H1 (cell line): ENCODE data around the gene SLC39A7. TPM values are rescaled to one million over a fixed set of nuclear protein-coding genes. Genes with fewer than 3 reads are reported as not detected.

Experiments used
- CTCF ChIA-PET: fragments of 300-600 bp; sonication (Branson Sonifier 250); formaldehyde crosslinking; loops from one replicate; lab custom pipeline; 2021; ENCODE audit not compliant: partially characterized antibody; lab: Charles Lee
- POLR2A ChIA-PET: fragments of 300-600 bp; sonication (Branson Sonifier 250); formaldehyde crosslinking; loops from one replicate; lab custom pipeline; 2021; ENCODE audit warnings: inconsistent platforms; ENCODE audit not compliant: partially characterized antibody; lab: Charles Lee
- DNase-seq, 2 experiments: peaks; one replicate each; pipeline versions ENCODE4 v3.0.0 to v3.0.0-alpha.2; 2010 to 2022; ENCODE audit warnings: low spot score in 2 of 2, low read depth in 1 of 2, mixed read lengths in 1 of 2
- FAIRE-seq: peaks from 2 replicates; lab custom pipeline; 2011; peaks lifted over from hg19 to GRCh38; lab: Jason Lieb, UNC
- H2AFZ ChIP-seq: 2 replicates; pipeline ENCODE4 v1.8.1; 2012; ENCODE audit warnings: low read length, inconsistent platforms
- H2AK5ac ChIP-seq: 2 replicates; pipeline ENCODE4 v1.6.1; 2013; ENCODE audit warnings: low read depth, low read length
- H2BK120ac ChIP-seq: replicated peaks from 2 replicates; pipeline ENCODE3; 2013; ENCODE audit warnings: low read depth, low read length, inconsistent platforms
- H2BK12ac ChIP-seq: 2 replicates; pipeline ENCODE4 v1.6.1; 2013; ENCODE audit warnings: low read depth, low read length
- H2BK15ac ChIP-seq: 2 replicates; pipeline ENCODE4 v1.6.1; 2013; ENCODE audit warnings: low read length
- H2BK20ac ChIP-seq: 2 replicates; pipeline ENCODE4 v1.6.1; 2013; ENCODE audit warnings: low read length
- H2BK5ac ChIP-seq: 2 replicates; pipeline ENCODE4 v1.6.1; 2013; ENCODE audit warnings: low read depth, low read length
- H3K14ac ChIP-seq: 2 replicates; pipeline ENCODE4 v1.6.1; 2013; ENCODE audit warnings: inconsistent platforms; ENCODE audit not compliant: insufficient read length
- H3K18ac ChIP-seq: 2 replicates; pipeline ENCODE4 v1.6.1; 2013; ENCODE audit warnings: low read length; ENCODE audit errors: extremely low read depth
- H3K23ac ChIP-seq: 2 replicates; pipeline ENCODE4 v1.6.1; 2013; ENCODE audit warnings: inconsistent platforms; ENCODE audit not compliant: insufficient read length
- H3K23me2 ChIP-seq: 2 replicates; pipeline ENCODE4 v1.6.1; 2013; ENCODE audit warnings: low read depth, low read length
- H3K27ac ChIP-seq: 2 replicates; pipeline ENCODE4 v1.6.1; 2011; ENCODE audit warnings: low read depth, low read length, inconsistent platforms
- H3K27me3 ChIP-seq, 4 experiments: replicated peaks in 1 of 4; 1 replicate in 1 of 4; 2 replicates in 3 of 4; pipeline versions ENCODE4 v1.6.1 to v1.8.1; 2011 to 2013; ENCODE audit warnings: low read length in 3 of 4, mild to moderate bottlenecking in 3 of 4, inconsistent platforms in 2 of 4, mixed read lengths in 2 of 4, moderate library complexity in 1 of 4; ENCODE audit not compliant: control insufficient read depth in 3 of 4, insufficient read depth in 3 of 4; ENCODE audit errors: extremely low read depth in 1 of 4
- H3K36me3 ChIP-seq, 4 experiments: 2 replicates each; pipeline versions ENCODE4 v1.6.1 to v1.8.1; 2011 to 2013; ENCODE audit warnings: mild to moderate bottlenecking in 4 of 4, low read length in 3 of 4, moderate library complexity in 2 of 4, control low read depth in 1 of 4, inconsistent platforms in 1 of 4; ENCODE audit not compliant: insufficient read depth in 4 of 4, control insufficient read depth in 2 of 4
- H3K4ac ChIP-seq: replicated peaks from 2 replicates; pipeline ENCODE3; 2013; ENCODE audit warnings: low read length, low read depth, mixed read lengths, inconsistent platforms; ENCODE audit not compliant: insufficient read length
- H3K4me1 ChIP-seq, 4 experiments: replicated peaks in 1 of 4; 1 replicate in 1 of 4; 2 replicates in 3 of 4; pipeline versions ENCODE4 v1.6.1 to v1.8.1; 2011 to 2013; ENCODE audit warnings: low read length in 3 of 4, inconsistent platforms in 2 of 4, mixed read lengths in 1 of 4; ENCODE audit not compliant: insufficient read depth in 4 of 4, control insufficient read depth in 3 of 4
- H3K4me2 ChIP-seq, 2 experiments: 2 replicates each; pipeline versions ENCODE4 v1.6.1 to v1.8.1; 2011 to 2013; ENCODE audit warnings: low read depth in 2 of 2, low read length in 2 of 2, control low read depth in 1 of 2, inconsistent platforms in 1 of 2, mild to moderate bottlenecking in 1 of 2; ENCODE audit not compliant: insufficient read depth in 1 of 2
- H3K4me3 ChIP-seq, 4 experiments: fragments of 200-600, 300-600 bp in 1 of 4; sonication (generic), shearing (Covaris generic), sonication (Bioruptor Twin) in 1 of 4; 2 replicates each; pipeline versions ENCODE4 v1.5.1 to v1.8.1; 2011 to 2016; ENCODE audit warnings: low read length in 4 of 4, low read depth in 3 of 4, control low read depth in 2 of 4, inconsistent platforms in 2 of 4, mild to moderate bottlenecking in 2 of 4, mixed read lengths in 1 of 4, moderate library complexity in 1 of 4; ENCODE audit not compliant: insufficient read depth in 2 of 4; ENCODE audit errors: extremely low read depth in 1 of 4
- H3K56ac ChIP-seq: replicated peaks from 2 replicates; pipeline ENCODE3; 2013; ENCODE audit warnings: low read depth, mild to moderate bottlenecking, mixed read lengths, low read length, inconsistent platforms; ENCODE audit not compliant: insufficient read length
- H3K79me1 ChIP-seq: 2 replicates; pipeline ENCODE4 v1.6.1; 2013; ENCODE audit warnings: low read depth, low read length, control low read depth
- H3K79me2 ChIP-seq, 2 experiments: 2 replicates each; pipeline versions ENCODE4 v1.6.1 to v1.8.1; 2012 to 2013; ENCODE audit warnings: low read length in 2 of 2, mild to moderate bottlenecking in 2 of 2, inconsistent platforms in 1 of 2; ENCODE audit not compliant: insufficient read depth in 2 of 2, control insufficient read depth in 1 of 2
- H3K9ac ChIP-seq, 4 experiments: replicated peaks in 1 of 4; 1 replicate in 1 of 4; 2 replicates in 3 of 4; pipeline versions ENCODE4 v1.6.1 to v1.8.1; 2011 to 2013; ENCODE audit warnings: low read depth in 3 of 4, low read length in 3 of 4, control low read depth in 2 of 4, mild to moderate bottlenecking in 2 of 4, moderate library complexity in 2 of 4, inconsistent platforms in 1 of 4; ENCODE audit errors: extremely low read depth in 1 of 4
- H3K9me3 ChIP-seq, 2 experiments: 2 replicates each; pipeline versions ENCODE4 v1.6.1 to v1.8.1; 2012 to 2013; ENCODE audit warnings: mild to moderate bottlenecking in 2 of 2, moderate library complexity in 2 of 2, control low read depth in 1 of 2, inconsistent platforms in 1 of 2, low read depth in 1 of 2, low read length in 1 of 2, mixed read lengths in 1 of 2; ENCODE audit not compliant: insufficient read depth in 2 of 2
- H4K20me1 ChIP-seq, 2 experiments: replicated peaks in 1 of 2; 2 replicates each; pipeline versions ENCODE3 to v1.8.1; 2011 to 2013; ENCODE audit warnings: inconsistent platforms in 2 of 2, low read length in 2 of 2, mild to moderate bottlenecking in 1 of 2; ENCODE audit not compliant: insufficient read depth in 2 of 2, control insufficient read depth in 1 of 2
- H4K5ac ChIP-seq: 2 replicates; pipeline ENCODE4 v1.6.1; 2013; ENCODE audit warnings: low read length, low read depth, mixed read lengths, inconsistent platforms; ENCODE audit not compliant: insufficient read length
- H4K8ac ChIP-seq: 2 replicates; pipeline ENCODE4 v1.8.0; 2013; ENCODE audit warnings: mild to moderate bottlenecking, moderate library complexity, low read length, inconsistent platforms; ENCODE audit not compliant: insufficient read depth; ENCODE audit errors: extremely low read depth
- H4K91ac ChIP-seq: replicated peaks from 2 replicates; pipeline ENCODE3; 2013; ENCODE audit warnings: low read length, mixed read lengths, inconsistent platforms; ENCODE audit not compliant: insufficient read length
- POLR2AphosphoS5 ChIP-seq: IDR thresholded peaks from 2 replicates; pipeline ENCODE4 v1.6.1; 2011; ENCODE audit warnings: low read depth, low read length
- SRF ChIP-seq: IDR thresholded peaks from 2 replicates; pipeline ENCODE4 v1.6.1; 2011; ENCODE audit warnings: mild to moderate bottlenecking, low read depth, low read length, moderate library complexity
- WGBS, 2 experiments: shearing (Covaris generic) in 1 of 2; methylation state at CpG; one replicate each; pipeline versions ENCODE4 v1.1.6 to v1.1.7; 2013 to 2015; ENCODE audit warnings: low lambda C conversion rate in 2 of 2, mixed read lengths in 2 of 2, inconsistent platforms in 1 of 2, low coverage in 1 of 2, missing lambda C conversion rate in 1 of 2; ENCODE audit not compliant: insufficient replicate concordance in 2 of 2, insufficient coverage in 1 of 2, insufficient read length in 1 of 2; ENCODE audit errors: extremely low coverage in 1 of 2, missing lambda C conversion rate in 1 of 2; 5-methylcytosine and 5-hydroxymethylcytosine counted together
- polyA plus RNA-seq, 7 experiments: library from polyadenylated mRNA; depleted of rRNA in 3 of 7; stranded (reverse) in 5 of 7; unstranded in 2 of 7; fragments of >200 nt in 5 of 7; fragments of 200-250 nt in 2 of 7; gene quantifications; 1 replicate in 5 of 7; 2 replicates in 1 of 7; 4 replicates in 1 of 7; pipeline versions ENCODE4 v1.2.1 to v1.2.3, GENCODE V29; 2011 to 2013; ENCODE audit warnings: missing spikeins in 2 of 7, mixed read lengths in 2 of 7
- total RNA-seq: library from RNA; stranded (reverse); fragmentation: NEBNext Ultra II Directional; extraction: Animal tissue kit (Norgen Biotek cat#: 25700); gene quantifications from 2 replicates; pipeline ENCODE4 v1.2.1, GENCODE V29; 2021

SLC39A7 gene
- total and polyA plus RNA-seq, 2 of the 8 experiments (the other 6 are each of a cell fraction or from before 2014, with no cell fraction given): 63.3 to 123 TPM

DNA sequence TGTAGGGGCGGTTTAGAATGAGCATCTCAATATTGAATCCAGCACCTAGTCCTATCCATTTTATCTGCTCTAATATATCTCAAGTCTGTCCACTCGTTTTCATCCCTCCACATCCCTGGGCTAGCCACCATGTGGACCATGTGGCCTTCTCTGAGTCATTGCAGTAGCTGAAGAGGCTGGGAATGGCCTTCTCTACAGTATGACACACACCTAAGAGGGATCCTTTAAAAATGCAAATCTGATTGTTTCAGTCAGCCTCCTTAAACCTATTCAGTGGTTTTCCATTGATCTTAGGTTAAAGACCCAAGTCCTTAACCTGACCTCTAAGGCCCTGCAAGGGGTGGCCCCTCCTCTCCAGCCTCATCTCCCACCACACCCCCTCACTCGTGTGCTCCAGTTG is 17.0 kb downstream of the SLC39A7 start:
- no peak overlapping the region for H4K8ac ChIP-seq
- H3K4me3 ChIP-seq: no peak overlapping the region
- H3K36me3 ChIP-seq: no peaks in the 10 kb centered on the region
- no peak overlapping the region for H2BK12ac ChIP-seq
- H3K4ac ChIP-seq: no peak overlapping the region
- H3K79me2 ChIP-seq: no peaks in the 10 kb centered on the region
- H2BK20ac ChIP-seq: no peak overlapping the region
- no peak overlapping the region for H3K27ac ChIP-seq
- no peak overlapping the region for H3K4me2 ChIP-seq
- no peak overlapping the region for H2BK15ac ChIP-seq
- no peak overlapping the region for H3K9ac ChIP-seq
- H4K91ac ChIP-seq: no peak overlapping the region
- FAIRE-seq (no peak), DNase-seq (no peak)
- POLR2A ChIA-PET: interaction anchor here (1.2 kb wide), 1 partner anchor 31 kb away, joined by 3 read pairs; no protein-coding TSS in a partner anchor
- H4K5ac ChIP-seq: no peak overlapping the region
- peaks cover 0 to 6% of the 10 kb centered on the region in 2 experiments for H4K20me1 ChIP-seq
- CTCF ChIA-PET: interaction anchor here (0.8 to 2.1 kb wide), 7 partner anchors 13 to 31 kb away, joined by 3 to 6 read pairs (median 4); no protein-coding TSS in a partner anchor
- no peak overlapping the region for H3K14ac ChIP-seq
- no peaks in the 10 kb centered on the region for H3K9me3 ChIP-seq
- peaks cover 11% of the 10 kb centered on the region; the same call in 1 of the 2 replicates for H3K23me2 ChIP-seq
- H3K23ac ChIP-seq: no peak overlapping the region
- WGBS, 2 experiments: 53% methylated on average over 3 of the region's 3 CpGs; no CpG with 5 or more reads in 1 of the 2 experiments
- no peak overlapping the region for H2AFZ ChIP-seq
- H2BK5ac ChIP-seq: no peak overlapping the region
- H3K56ac ChIP-seq: no peak overlapping the region
- H2BK120ac ChIP-seq: no peak overlapping the region
- peaks cover 0 to 7% (median 2%) of the 10 kb centered on the region in 4 experiments; a peak in 5 of 7 replicates for H3K4me1 ChIP-seq
- no peak overlapping the region for H3K18ac ChIP-seq
- peaks cover 39 to 75% (median 67%) of the 10 kb centered on the region in 4 experiments for H3K27me3 ChIP-seq
- no peak overlapping the region for H2AK5ac ChIP-seq
- no peaks in the 10 kb centered on the region for H3K79me1 ChIP-seq
- TF ChIP-seq SRF (no peak), POLR2AphosphoS5 (0 out of 2 replicates have a peak, but pooled peaks have one; percentile 33)
